GM18520 (cell line): Measurements from ENCODE around the gene RAP1B.

Experiments
- ATAC-seq: cut with Tn5 transposase; IDR thresholded peaks from one replicate; pipeline ENCODE4 v1.9.1; 2021; ENCODE audit not compliant: unreplicated experiment

The RAP1B gene

GRCh38 chr12:68610370-68611093 is at the start of gene RAP1B:
RAP1B (plus strand) TSS chr12:68610899; CDS start chr12:68648725, 37,826 bp downstream.
- peak; percentile 81 for ATAC-seq

- ATAC-seq = no peak
Measured at GRCh38 chr12:68561830-68562229, 48.9 kb upstream of the RAP1B start.

GRCh38 chr12:68564166-68564565 is 46.5 kb upstream of the RAP1B start:
- no peak for ATAC-seq

- ATAC-seq = no peak
Measured at GRCh38 chr12:68565391-68565903, 45.3 kb upstream of the RAP1B start.

GRCh38 chr12:68568922-68569569 is 41.7 kb upstream of the RAP1B start:
- no peak for ATAC-seq

GRCh38 chr12:68572661-68573060 is 38.0 kb upstream of the RAP1B start:
- ATAC-seq = no peak

GRCh38 chr12:68573406-68573805 is 37.3 kb upstream of the RAP1B start:
- no peak for ATAC-seq

- ATAC-seq = no peak
Measured at GRCh38 chr12:68577949-68578348, 32.8 kb upstream of the RAP1B start.

- no peak for ATAC-seq
Measured at GRCh38 chr12:68578765-68579164, 31.9 kb upstream of the RAP1B start.

GRCh38 chr12:68579254-68579653 is 31.4 kb upstream of the RAP1B start:
- ATAC-seq = no peak

GRCh38 chr12:68580911-68581310 is 29.8 kb upstream of the RAP1B start:
- no peak for ATAC-seq

GRCh38 chr12:68581926-68582325 is 28.8 kb upstream of the RAP1B start:
- no peak for ATAC-seq

GRCh38 chr12:68585966-68586365 is 24.7 kb upstream of the RAP1B start:
- no peak for ATAC-seq

- ATAC-seq = peak; percentile 77
Measured at GRCh38 chr12:68587448-68587873, 23.2 kb upstream of the RAP1B start.

GRCh38 chr12:68589194-68589593 is 21.5 kb upstream of the RAP1B start:
- ATAC-seq = no peak

GRCh38 chr12:68591734-68592418 is 18.8 kb upstream of the RAP1B start:
- no peak for ATAC-seq

- no peak for ATAC-seq
Measured at GRCh38 chr12:68595241-68595640, 15.5 kb upstream of the RAP1B start.

- ATAC-seq = no peak
Measured at GRCh38 chr12:68601767-68602166, 8.9 kb upstream of the RAP1B start.

GRCh38 chr12:68602720-68603119 is 8.0 kb upstream of the RAP1B start:
- ATAC-seq = no peak

GRCh38 chr12:68608191-68608590 is 2.5 kb upstream of the RAP1B start:
- ATAC-seq = no peak

- ATAC-seq = no peak
Measured at GRCh38 chr12:68609998-68610369, 715 bp upstream of the RAP1B start.
